Measurements from ENCODE around the gene PPP1R16B. TPM values are rescaled to one million over a fixed set of nuclear protein-coding genes. Genes with fewer than 3 reads are reported as not detected.

The PPP1R16B gene
- polyA plus RNA-seq, 4 donors: 0.89 to 11.9 (median 3.7) TPM

- Histone ChIP-seq H3K27me3 (ENCODE audit: control insufficient read depth in 3 of 3, insufficient read depth in 3 of 3, low read length in 3 of 3) (peaks cover 0 to 3% (median 0%) of the 10 kb centered on the region in 3 donors), H3K4me1 (ENCODE audit: control insufficient read depth in 3 of 3, insufficient read depth in 2 of 3, low read depth in 1 of 3, low read length in 2 of 3) (no peaks in the 10 kb centered on the region), H3K27ac (ENCODE audit: low read depth in 1 of 3, low read length in 2 of 3) (peak overlapping the region in 2 of 3 donors; percentile 0 to 40), H3K4me3 (ENCODE audit: low read depth in 1 of 3, low read length in 3 of 3) (no peak overlapping the region), H3K36me3 (ENCODE audit: control insufficient read depth in 3 of 3, insufficient read depth in 2 of 3, low read depth in 1 of 3, low read length in 3 of 3) (no peaks in the 10 kb centered on the region), H3K9me3 (ENCODE audit: control insufficient read depth in 2 of 2, insufficient read depth in 1 of 2, low read depth in 1 of 2, low read length in 1 of 2) (no peaks in the 10 kb centered on the region)
- WGBS, 3 donors: 19 to 24% (median 20%) methylated on average over 6 of the region's 6 CpGs
- no peak for DNase-seq
- FAIRE-seq: no peak
Measured at GRCh38 chr20:38893056-38893564, 87.6 kb downstream of the PPP1R16B start.

GRCh38 chr20:38893565-38894090 lies 88.1 kb downstream of the PPP1R16B start:
- peaks cover 0 to 3% (median 0%) of the 10 kb centered on the region in 3 donors for H3K27me3 ChIP-seq (ENCODE audit: control insufficient read depth in 3 of 3, insufficient read depth in 3 of 3, low read length in 3 of 3)
- peak; percentile 44 to 64 for DNase-seq
- no peak overlapping the region for H3K4me3 ChIP-seq (ENCODE audit: low read depth in 1 of 3, low read length in 3 of 3)
- 3 to 11% (median 7%) methylated on average over 17 to 25 of the region's 25 CpGs for WGBS, 3 donors
- no peaks in the 10 kb centered on the region for H3K4me1 ChIP-seq (ENCODE audit: control insufficient read depth in 3 of 3, insufficient read depth in 2 of 3, low read depth in 1 of 3, low read length in 2 of 3)
- H3K27ac ChIP-seq (ENCODE audit: low read depth in 1 of 3, low read length in 2 of 3): peak overlapping the region in 2 of 3 donors; percentile 0 to 45
- H3K9me3 ChIP-seq (ENCODE audit: control insufficient read depth in 2 of 2, insufficient read depth in 1 of 2, low read depth in 1 of 2, low read length in 1 of 2): no peaks in the 10 kb centered on the region
- H3K36me3 ChIP-seq (ENCODE audit: control insufficient read depth in 3 of 3, insufficient read depth in 2 of 3, low read depth in 1 of 3, low read length in 3 of 3): no peaks in the 10 kb centered on the region
- no peak for FAIRE-seq

- no peak for FAIRE-seq
- Histone ChIP-seq H3K27ac (ENCODE audit: low read depth in 1 of 3, low read length in 2 of 3) (no peak overlapping the region), H3K27me3 (ENCODE audit: control insufficient read depth in 3 of 3, insufficient read depth in 3 of 3, low read length in 3 of 3) (peaks cover 0 to 3% (median 0%) of the 10 kb centered on the region in 3 donors), H3K36me3 (ENCODE audit: control insufficient read depth in 3 of 3, insufficient read depth in 2 of 3, low read depth in 1 of 3, low read length in 3 of 3) (no peaks in the 10 kb centered on the region), H3K9me3 (ENCODE audit: control insufficient read depth in 2 of 2, insufficient read depth in 1 of 2, low read depth in 1 of 2, low read length in 1 of 2) (no peaks in the 10 kb centered on the region), H3K4me3 (ENCODE audit: low read depth in 1 of 3, low read length in 3 of 3) (no peak overlapping the region), H3K4me1 (ENCODE audit: control insufficient read depth in 3 of 3, insufficient read depth in 2 of 3, low read depth in 1 of 3, low read length in 2 of 3) (no peaks in the 10 kb centered on the region)
- WGBS, 3 donors: 11 to 18% (median 16%) methylated on average over 27 to 30 of the region's 30 CpGs
- peak in 1 of 2 donors; percentile 18 for DNase-seq
Measured at GRCh38 chr20:38894091-38894847, 88.8 kb downstream of the PPP1R16B start.

GRCh38 chr20:38895098-38895949 lies 89.8 kb downstream of the PPP1R16B start:
- no peak overlapping the region for H3K27ac ChIP-seq (ENCODE audit: low read depth in 1 of 3, low read length in 2 of 3)
- H3K36me3 ChIP-seq (ENCODE audit: control insufficient read depth in 3 of 3, insufficient read depth in 2 of 3, low read depth in 1 of 3, low read length in 3 of 3): no peaks in the 10 kb centered on the region
- peaks cover 0 to 3% (median 0%) of the 10 kb centered on the region in 3 donors for H3K27me3 ChIP-seq (ENCODE audit: control insufficient read depth in 3 of 3, insufficient read depth in 3 of 3, low read length in 3 of 3)
- DNase-seq: no peak
- no peak overlapping the region for H3K4me3 ChIP-seq (ENCODE audit: low read depth in 1 of 3, low read length in 3 of 3)
- WGBS, 3 donors: 67 to 83% (median 76%) methylated on average over 9 of the region's 9 CpGs
- FAIRE-seq: no peak
- H3K9me3 ChIP-seq (ENCODE audit: control insufficient read depth in 2 of 2, insufficient read depth in 1 of 2, low read depth in 1 of 2, low read length in 1 of 2): no peaks in the 10 kb centered on the region
- H3K4me1 ChIP-seq (ENCODE audit: control insufficient read depth in 3 of 3, insufficient read depth in 2 of 3, low read depth in 1 of 3, low read length in 2 of 3): no peaks in the 10 kb centered on the region

GRCh38 chr20:38896009-38896594 lies 90.6 kb downstream of the PPP1R16B start:
- Histone ChIP-seq H3K27ac (ENCODE audit: low read depth in 1 of 3, low read length in 2 of 3) (no peak overlapping the region), H3K4me3 (ENCODE audit: low read depth in 1 of 3, low read length in 3 of 3) (no peak overlapping the region), H3K4me1 (ENCODE audit: control insufficient read depth in 3 of 3, insufficient read depth in 2 of 3, low read depth in 1 of 3, low read length in 2 of 3) (no peaks in the 10 kb centered on the region), H3K36me3 (ENCODE audit: control insufficient read depth in 3 of 3, insufficient read depth in 2 of 3, low read depth in 1 of 3, low read length in 3 of 3) (no peaks in the 10 kb centered on the region), H3K27me3 (ENCODE audit: control insufficient read depth in 3 of 3, insufficient read depth in 3 of 3, low read length in 3 of 3) (peaks cover 0 to 3% (median 0%) of the 10 kb centered on the region in 3 donors), H3K9me3 (ENCODE audit: control insufficient read depth in 2 of 2, insufficient read depth in 1 of 2, low read depth in 1 of 2, low read length in 1 of 2) (no peaks in the 10 kb centered on the region)
- DNase-seq: no peak
- no peak for FAIRE-seq

- 84 to 90% (median 85%) methylated on average over 4 of the region's 4 CpGs for whole genome bisulfite sequencing, 3 donors
- DNase-seq (no peak), FAIRE-seq (no peak)
- peaks cover 0 to 3% (median 0%) of the 10 kb centered on the region in 3 donors for H3K27me3 ChIP-seq (ENCODE audit: control insufficient read depth in 3 of 3, insufficient read depth in 3 of 3, low read length in 3 of 3)
- no peaks in the 10 kb centered on the region for H3K36me3 ChIP-seq (ENCODE audit: control insufficient read depth in 3 of 3, insufficient read depth in 2 of 3, low read depth in 1 of 3, low read length in 3 of 3)
- no peaks in the 10 kb centered on the region for H3K4me1 ChIP-seq (ENCODE audit: control insufficient read depth in 3 of 3, insufficient read depth in 2 of 3, low read depth in 1 of 3, low read length in 2 of 3)
- H3K4me3 ChIP-seq (ENCODE audit: low read depth in 1 of 3, low read length in 3 of 3): no peak overlapping the region
- no peak overlapping the region for H3K27ac ChIP-seq (ENCODE audit: low read depth in 1 of 3, low read length in 2 of 3)
- no peaks in the 10 kb centered on the region for H3K9me3 ChIP-seq (ENCODE audit: control insufficient read depth in 2 of 2, insufficient read depth in 1 of 2, low read depth in 1 of 2, low read length in 1 of 2)
Measured at GRCh38 chr20:38897267-38897666, 91.8 kb downstream of the PPP1R16B start.

- Histone ChIP-seq H3K27me3 (ENCODE audit: control insufficient read depth in 3 of 3, insufficient read depth in 3 of 3, low read length in 3 of 3) (peaks cover 0 to 3% (median 0%) of the 10 kb centered on the region in 3 donors), H3K9me3 (ENCODE audit: control insufficient read depth in 2 of 2, insufficient read depth in 1 of 2, low read depth in 1 of 2, low read length in 1 of 2) (peaks cover 0 to 2% of the 10 kb centered on the region in 2 donors), H3K4me1 (ENCODE audit: control insufficient read depth in 3 of 3, insufficient read depth in 2 of 3, low read depth in 1 of 3, low read length in 2 of 3) (no peaks in the 10 kb centered on the region), H3K36me3 (ENCODE audit: control insufficient read depth in 3 of 3, insufficient read depth in 2 of 3, low read depth in 1 of 3, low read length in 3 of 3) (peaks cover 0 to 2% (median 2%) of the 10 kb centered on the region in 3 donors), H3K4me3 (ENCODE audit: low read depth in 1 of 3, low read length in 3 of 3) (no peak overlapping the region), H3K27ac (ENCODE audit: low read depth in 1 of 3, low read length in 2 of 3) (no peak overlapping the region)
- 84 to 87% (median 86%) methylated on average over 13 of the region's 13 CpGs for WGBS, 3 donors
- DNase-seq (no peak), FAIRE-seq (no peak)
Measured at GRCh38 chr20:38900606-38901005, 95.1 kb downstream of the PPP1R16B start.

GRCh38 chr20:38902601-38903000 lies 97.1 kb downstream of the PPP1R16B start:
- no peak overlapping the region for H3K4me3 ChIP-seq (ENCODE audit: low read depth in 1 of 3, low read length in 3 of 3)
- H3K36me3 ChIP-seq (ENCODE audit: control insufficient read depth in 3 of 3, insufficient read depth in 2 of 3, low read depth in 1 of 3, low read length in 3 of 3): peaks cover 0 to 2% (median 2%) of the 10 kb centered on the region in 3 donors
- DNase-seq (no peak), FAIRE-seq (no peak)
- H3K27ac ChIP-seq (ENCODE audit: low read depth in 1 of 3, low read length in 2 of 3): no peak overlapping the region
- H3K4me1 ChIP-seq (ENCODE audit: control insufficient read depth in 3 of 3, insufficient read depth in 2 of 3, low read depth in 1 of 3, low read length in 2 of 3): no peaks in the 10 kb centered on the region
- WGBS, 3 donors: 88 to 92% (median 89%) methylated on average over 8 of the region's 8 CpGs
- peaks cover 0 to 3% (median 0%) of the 10 kb centered on the region in 3 donors for H3K27me3 ChIP-seq (ENCODE audit: control insufficient read depth in 3 of 3, insufficient read depth in 3 of 3, low read length in 3 of 3)
- H3K9me3 ChIP-seq (ENCODE audit: control insufficient read depth in 2 of 2, insufficient read depth in 1 of 2, low read depth in 1 of 2, low read length in 1 of 2): peaks cover 0 to 2% of the 10 kb centered on the region in 2 donors

All from small intestine (tissue), 7 donors.